Renal cortex interstitium (tissue), 11 donors: Measurements from ENCODE around the gene XIRP2. TPM values are rescaled to one million over a fixed set of nuclear protein-coding genes. Genes with fewer than 3 reads are reported as not detected.
A peak's percentile ranks its signal among the peaks of the same experiment; 100 is the strongest.
"Not testable (repeated sequence)": the region's sequence is repeated elsewhere in the genome, so short reads cannot be mapped to it uniquely, and the experiment has no call there.

Experiments
- DNase-seq, 11 donors: peaks; one replicate each; pipeline ENCODE4 v3.0.0-alpha.2; 2013; ENCODE audit warnings: low read depth in 9 of 11, low spot score in 4 of 11; ENCODE audit errors: extremely low read depth in 1 of 11
- polyA plus RNA-seq, 3 donors: library from polyadenylated mRNA; unstranded; fragments of 120-200 nt; gene quantifications; one replicate each; pipeline ENCODE4 v1.2.1, GENCODE V29; 2013; ENCODE audit not compliant: insufficient read length in 3 of 3

XIRP2 gene
- polyA plus RNA-seq, 3 donors: 0.06 to 0.19 TPM; not detected in 1

DNA sequence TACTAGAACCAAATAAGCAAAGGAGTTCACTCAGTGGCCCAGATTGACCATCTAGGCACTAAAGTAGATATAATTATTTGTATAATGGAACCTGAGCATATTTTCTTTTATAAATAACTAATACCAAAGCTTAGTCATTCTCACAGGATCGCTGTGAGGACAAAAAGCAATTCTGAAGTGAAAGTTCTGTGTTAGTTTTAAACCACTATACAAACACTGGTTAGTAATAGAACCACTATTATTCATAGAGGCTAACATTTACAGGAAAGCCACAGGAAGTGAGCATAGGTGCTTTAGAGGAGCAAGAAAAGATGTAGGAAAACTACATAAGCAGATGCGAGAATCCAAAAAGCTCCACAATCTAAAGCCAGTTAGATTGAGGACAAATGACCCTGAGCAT lies 364.7 kb downstream of the XIRP2 start:
- no peak for DNase-seq

DNA sequence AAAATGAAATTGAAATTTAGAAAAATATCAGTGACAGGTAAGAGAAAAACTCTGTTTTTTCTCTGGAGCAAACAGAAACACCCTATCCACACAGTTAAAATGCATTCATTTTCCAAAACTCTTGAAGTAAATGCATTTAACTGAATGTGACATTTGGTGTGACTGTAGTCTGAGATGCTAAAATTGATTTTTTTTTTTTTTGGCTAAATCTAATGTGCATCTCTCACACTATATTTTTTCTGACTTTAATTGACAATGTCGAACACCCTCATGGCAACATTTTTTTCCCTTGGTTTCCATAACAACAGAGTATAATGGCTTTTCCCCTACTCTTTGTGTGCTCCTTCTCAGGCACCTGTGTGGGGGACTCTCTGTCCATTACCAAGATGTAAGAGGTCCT lies 366.4 kb downstream of the XIRP2 start:
- no peak for DNase-seq

DNA sequence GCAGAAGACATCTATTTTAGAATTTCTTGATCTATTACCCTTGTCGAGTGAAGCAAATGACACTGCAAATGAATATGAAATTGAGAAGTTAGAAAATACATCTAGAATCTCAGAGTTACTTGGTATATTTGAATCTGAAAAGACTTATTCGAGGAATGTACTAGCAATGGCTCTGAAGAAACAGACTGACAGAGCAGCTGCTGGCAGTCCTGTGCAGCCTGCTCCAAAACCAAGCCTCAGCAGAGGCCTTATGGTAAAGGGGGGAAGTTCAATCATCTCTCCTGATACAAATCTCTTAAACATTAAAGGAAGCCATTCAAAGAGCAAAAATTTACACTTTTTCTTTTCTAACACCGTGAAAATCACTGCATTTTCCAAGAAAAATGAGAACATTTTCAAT lies 370.4 kb downstream of the XIRP2 start:
- no peak for DNase-seq

GRCh38 chr2:167264380-167264779 lies 376.1 kb downstream of the XIRP2 start:
- peak in 3 of 11 donors; percentile 0 to 3 (median 3) for DNase-seq

DNA sequence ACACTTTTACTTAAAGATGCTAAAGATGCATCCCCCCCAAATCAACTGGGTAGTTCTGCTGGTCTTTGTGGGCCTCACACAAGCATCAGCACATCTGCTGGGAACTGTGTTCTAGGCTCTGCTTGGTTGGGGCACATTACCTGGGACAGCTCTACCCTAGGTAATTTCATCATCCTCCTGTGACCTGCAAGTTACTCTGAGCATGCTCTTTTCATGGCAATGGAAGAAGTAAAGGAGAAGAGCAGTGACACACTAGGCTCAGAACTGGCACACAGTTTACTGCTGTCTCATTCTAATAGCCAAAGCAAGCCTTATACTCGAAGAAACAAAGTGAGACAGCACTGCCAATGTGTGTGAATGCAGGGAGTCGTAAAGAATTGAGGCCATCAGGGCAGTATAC lies 376.7 kb downstream of the XIRP2 start:
- no peak for DNase-seq

DNA sequence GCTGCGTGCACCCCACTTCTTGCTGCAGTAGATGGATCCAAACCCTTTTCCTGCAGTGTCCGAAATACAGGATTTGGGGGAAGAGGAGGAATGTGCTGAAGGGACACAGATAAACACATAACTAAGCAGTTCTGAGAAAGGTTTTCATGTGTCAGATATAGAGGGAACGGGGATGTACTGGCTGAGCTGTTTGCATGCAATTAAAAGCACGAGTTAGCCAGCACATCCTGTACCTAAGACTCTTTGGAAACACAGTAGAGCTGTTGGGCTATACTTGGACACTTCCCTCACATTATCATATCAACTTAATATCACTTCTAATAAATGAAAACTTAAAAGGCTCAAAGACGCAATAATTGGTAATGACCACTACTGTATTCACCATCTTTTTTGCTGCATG lies 377.4 kb downstream of the XIRP2 start:
- no peak for DNase-seq

- DNase-seq: not testable (repeated sequence)
Measured at GRCh38 chr2:167268245-167268644, 380.0 kb downstream of the XIRP2 start.

GRCh38 chr2:167271932-167272331 lies 383.7 kb downstream of the XIRP2 start:
- DNase-seq: no peak

DNA sequence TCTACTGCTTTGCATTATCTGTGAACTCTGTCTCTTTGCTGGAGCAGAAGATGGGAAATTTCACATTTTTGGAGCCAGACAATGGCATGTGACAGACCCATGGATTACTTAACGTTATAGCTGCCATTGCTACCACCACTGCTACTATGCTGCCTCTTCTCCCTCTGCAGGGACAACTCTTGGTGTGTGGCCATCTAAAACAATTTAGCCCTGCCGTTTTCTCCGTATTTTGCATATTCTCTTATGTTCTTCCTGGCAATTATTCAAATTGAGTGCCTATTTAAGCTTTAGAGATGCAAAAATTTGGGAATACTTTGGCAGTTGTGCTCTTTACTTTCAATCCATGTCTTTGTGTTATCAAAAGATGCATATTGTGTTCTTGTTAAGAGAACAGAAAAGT lies 386.8 kb downstream of the XIRP2 start:
- DNase-seq: no peak

- DNase-seq: no peak
Measured at GRCh38 chr2:167279810-167280209, 391.5 kb downstream of the XIRP2 start.

DNA sequence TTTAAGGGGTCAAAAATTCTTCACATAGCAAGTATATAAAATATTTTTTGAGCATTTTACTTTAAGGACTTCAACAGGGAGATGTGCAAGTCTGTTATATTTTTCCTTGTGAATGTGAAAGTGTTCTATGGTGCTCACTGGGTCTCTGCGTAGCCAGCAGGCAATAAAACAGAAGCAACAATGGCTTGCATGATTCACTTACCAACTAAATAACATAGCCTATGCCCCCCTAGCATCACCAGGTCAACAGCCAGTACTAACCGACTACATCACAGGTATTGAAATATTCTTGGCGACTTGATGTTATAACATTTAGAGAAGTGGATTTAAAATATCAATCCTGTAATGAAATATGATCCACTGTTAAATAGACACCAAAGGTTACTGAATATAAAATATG lies 398.9 kb downstream of the XIRP2 start:
- DNase-seq: no peak

DNA sequence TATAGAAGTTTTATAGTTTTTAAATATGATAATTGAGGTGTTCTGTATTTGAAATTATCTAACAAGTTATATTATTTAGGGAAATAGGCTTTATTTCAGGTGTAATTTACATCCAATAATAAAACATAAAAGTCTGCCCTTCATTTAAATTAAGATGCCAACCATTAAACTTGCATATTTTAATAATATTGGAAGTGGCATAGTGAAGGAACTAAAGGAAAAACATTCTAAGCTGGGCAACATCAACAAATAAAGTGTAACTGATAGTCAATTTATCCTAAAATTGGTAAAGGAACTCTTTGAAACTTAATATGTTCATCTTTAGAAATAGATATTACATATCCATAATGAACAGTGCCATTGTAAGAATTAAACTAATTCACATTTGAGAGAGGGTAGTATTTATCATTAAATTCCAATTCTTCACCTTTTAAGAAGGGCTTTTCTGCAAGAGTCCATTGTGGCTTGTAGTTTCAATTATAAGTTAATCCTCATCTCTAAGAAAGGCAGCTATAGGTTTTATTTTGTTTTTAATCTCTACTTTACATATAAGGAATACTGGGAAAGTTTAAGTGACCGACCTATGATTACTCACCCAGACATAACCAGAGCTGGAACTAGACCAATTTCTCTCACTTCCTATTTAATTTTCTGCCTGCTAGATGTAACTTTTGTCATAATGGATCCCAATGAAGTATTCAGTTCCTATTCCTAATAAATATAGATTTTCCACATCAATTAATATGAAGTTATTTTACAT lies 401.6 kb downstream of the XIRP2 start:
- DNase-seq: no peak

- DNase-seq: peak; percentile 70 to 91 (median 86)
Measured at GRCh38 chr2:167292430-167293171, 404.3 kb downstream of the XIRP2 start, which contains the start of gene B3GALT1. Gene B3GALT1, plus strand, starts transcription at chr2:167293001.

GRCh38 chr2:167293172-167293781 lies 405.0 kb downstream of the XIRP2 start:
- DNase-seq: peak in 6 of 11 donors; percentile 6 to 31 (median 20)

DNA sequence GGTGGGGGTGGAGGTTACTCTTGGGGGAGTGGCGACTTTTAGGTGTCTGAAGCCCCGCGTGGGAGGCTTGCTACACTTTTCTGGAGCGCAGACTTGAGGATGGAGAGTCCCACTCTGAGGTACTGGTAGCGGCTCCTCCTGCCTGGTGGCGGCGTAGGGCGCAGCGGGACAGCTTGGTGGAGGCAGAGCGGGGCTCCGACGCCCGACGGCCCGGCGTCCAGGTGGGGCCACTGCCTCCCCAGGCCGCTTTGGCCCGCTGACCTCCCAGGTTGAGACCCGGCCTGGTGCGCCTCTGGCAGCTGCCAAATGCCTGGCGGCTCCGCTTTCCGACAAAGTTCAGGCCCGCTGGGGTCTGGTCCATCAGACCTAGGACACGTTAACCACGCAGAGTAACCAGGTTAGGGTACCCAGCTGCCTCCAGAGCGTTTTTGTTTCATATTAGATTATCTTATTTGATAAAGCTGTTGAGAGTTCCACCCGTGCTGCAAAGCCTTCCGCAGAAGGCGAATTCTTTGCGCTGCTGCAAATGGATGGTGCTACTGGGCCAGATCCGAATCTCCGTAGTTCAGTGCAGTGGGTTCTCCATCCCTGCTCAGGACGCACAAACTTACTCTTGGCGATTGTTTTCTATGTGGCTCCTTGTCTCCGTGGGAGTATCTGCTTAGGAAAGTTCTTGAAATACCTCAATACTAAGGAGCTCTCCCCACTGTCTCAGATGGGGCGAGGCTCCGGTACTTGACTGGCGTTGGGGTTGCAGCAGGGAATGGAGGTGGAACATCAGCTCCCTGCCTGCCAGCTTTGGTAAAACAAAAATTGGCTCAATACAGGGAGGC lies 405.9 kb downstream of the XIRP2 start:
- peak in 5 of 11 donors; percentile 2 to 19 (median 10) for DNase-seq

DNA sequence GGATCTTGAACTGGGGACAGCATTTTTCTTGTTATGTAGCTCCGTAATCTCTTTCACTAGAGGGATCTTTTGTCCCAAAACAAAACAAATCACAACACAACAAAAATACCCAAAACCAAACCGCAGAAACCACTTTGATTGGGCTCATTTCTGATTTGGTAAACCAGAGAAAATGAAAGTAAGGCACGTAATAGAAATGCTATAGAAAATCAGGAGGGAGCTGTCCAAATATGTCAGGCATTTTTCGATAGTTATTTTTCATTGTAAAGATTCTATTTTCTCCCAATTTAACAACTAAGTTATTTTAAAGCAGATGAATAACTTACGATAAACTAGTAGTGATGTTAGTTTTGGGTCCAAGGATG lies 406.5 kb downstream of the XIRP2 start:
- peak in 6 of 11 donors; percentile 3 to 17 (median 4) for DNase-seq

DNA sequence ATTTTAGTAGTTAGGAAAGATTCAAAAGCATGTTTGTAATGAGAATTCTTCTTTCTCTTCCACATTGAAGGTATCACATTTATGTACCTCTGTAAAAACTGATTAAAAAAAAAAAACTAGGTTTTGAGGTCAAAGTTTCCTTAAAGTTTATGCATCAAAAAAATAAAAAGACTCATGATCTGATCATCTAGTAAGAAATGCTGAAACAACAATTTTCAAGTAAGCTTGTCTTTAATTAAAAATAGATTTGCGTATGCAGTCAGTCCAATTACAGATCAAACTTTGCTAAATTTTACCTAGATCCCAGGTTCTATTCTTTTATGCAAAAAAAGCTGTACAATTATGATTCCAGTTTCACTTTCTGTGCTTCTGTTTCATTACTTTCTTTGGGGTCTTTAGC lies 409.0 kb downstream of the XIRP2 start:
- DNase-seq: no peak

GRCh38 chr2:167298017-167298416 lies 409.7 kb downstream of the XIRP2 start:
- no peak for DNase-seq
